NCI-H2227 (cell line): Measurements from ENCODE around the gene CPNE6.
"Not testable (repeated sequence)": the region's sequence is repeated elsewhere in the genome, so short reads cannot be mapped to it uniquely, and the experiment has no call there.

Experiments
- DNase-seq: peaks from one replicate; lab custom pipeline; 2025; ENCODE audit not compliant: unreplicated experiment; lab: John Stamatoyannopoulos, UW

The CPNE6 gene

GRCh38 chr14:24071144-24071697 lies at the start of gene CPNE6:
Gene CPNE6, plus strand, starts transcription at chr14:24071562. Its CDS starts 1,375 bp downstream, at chr14:24072937.
- DNase-seq: no peak

GRCh38 chr14:24024939-24025418 lies 46.4 kb upstream of the CPNE6 start:
- DNase-seq: not testable (repeated sequence)

GRCh38 chr14:24029687-24030086 lies 41.7 kb upstream of the CPNE6 start:
- not testable (repeated sequence) for DNase-seq

- not testable (repeated sequence) for DNase-seq
Observed at GRCh38 chr14:24031331-24031730, 40.0 kb upstream of the CPNE6 start.

- no peak for DNase-seq
Observed at GRCh38 chr14:24032727-24033418, 38.5 kb upstream of the CPNE6 start.

- not testable (repeated sequence) for DNase-seq
Observed at GRCh38 chr14:24035769-24036168, 35.6 kb upstream of the CPNE6 start.

- DNase-seq: peak; percentile 76
Observed at GRCh38 chr14:24036169-24036962, 35.0 kb upstream of the CPNE6 start.

- DNase-seq: not testable (repeated sequence)
Observed at GRCh38 chr14:24036963-24037657, 34.3 kb upstream of the CPNE6 start.

GRCh38 chr14:24037658-24038037 lies 33.7 kb upstream of the CPNE6 start:
- no peak for DNase-seq

GRCh38 chr14:24038686-24039085 lies 32.7 kb upstream of the CPNE6 start:
- no peak for DNase-seq

- no peak for DNase-seq
Observed at GRCh38 chr14:24040692-24041091, 30.7 kb upstream of the CPNE6 start.

GRCh38 chr14:24042746-24043145 lies 28.6 kb upstream of the CPNE6 start:
- DNase-seq: no peak

GRCh38 chr14:24049002-24049401 lies 22.4 kb upstream of the CPNE6 start:
- not testable (repeated sequence) for DNase-seq

GRCh38 chr14:24050753-24051152 lies 20.6 kb upstream of the CPNE6 start:
- DNase-seq: not testable (repeated sequence)

- DNase-seq: peak; percentile 51
Observed at GRCh38 chr14:24051176-24051788, 20.1 kb upstream of the CPNE6 start.

GRCh38 chr14:24051789-24052655 lies 19.3 kb upstream of the CPNE6 start, which contains the start of gene CARMIL3:
Gene CARMIL3, plus strand, starts transcription at chr14:24052009. Its CDS starts 145 bp downstream, at chr14:24052154.
- peak; percentile 87 for DNase-seq

GRCh38 chr14:24052656-24053547 lies 18.5 kb upstream of the CPNE6 start:
- DNase-seq: no peak

- DNase-seq: no peak
Observed at GRCh38 chr14:24053548-24054323, 17.6 kb upstream of the CPNE6 start.
